Measurements from ENCODE around the gene XRCC3.

Gene XRCC3

GRCh38 chr14:103705504-103706284 lies 9.6 kb downstream of the XRCC3 start:
- no peak for DNase-seq

- peak in 1 of 2 donors; percentile 22 for DNase-seq
Measured at GRCh38 chr14:103705118-103705503, 10.1 kb downstream of the XRCC3 start.

DNA sequence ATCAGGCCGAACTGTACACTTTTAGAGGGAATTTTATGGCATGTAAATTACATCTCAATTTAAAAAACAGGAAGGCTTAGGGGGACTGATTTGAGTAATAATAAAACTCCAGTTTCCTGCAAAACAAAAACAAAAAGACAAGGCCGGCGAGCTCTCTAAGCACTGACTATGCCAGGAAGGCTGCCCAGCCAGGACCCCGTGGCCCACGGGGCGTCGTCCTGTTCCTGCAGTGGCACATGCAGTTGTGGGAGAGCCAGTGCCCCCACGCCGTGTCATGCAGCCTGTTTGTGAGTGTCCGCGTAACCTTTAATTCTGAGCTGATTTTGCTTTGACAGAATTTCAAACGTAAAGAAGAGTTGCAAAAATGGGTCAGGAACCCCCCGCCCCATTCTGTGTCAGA lies 10.5 kb downstream of the XRCC3 start:
- no peak for DNase-seq

DNA sequence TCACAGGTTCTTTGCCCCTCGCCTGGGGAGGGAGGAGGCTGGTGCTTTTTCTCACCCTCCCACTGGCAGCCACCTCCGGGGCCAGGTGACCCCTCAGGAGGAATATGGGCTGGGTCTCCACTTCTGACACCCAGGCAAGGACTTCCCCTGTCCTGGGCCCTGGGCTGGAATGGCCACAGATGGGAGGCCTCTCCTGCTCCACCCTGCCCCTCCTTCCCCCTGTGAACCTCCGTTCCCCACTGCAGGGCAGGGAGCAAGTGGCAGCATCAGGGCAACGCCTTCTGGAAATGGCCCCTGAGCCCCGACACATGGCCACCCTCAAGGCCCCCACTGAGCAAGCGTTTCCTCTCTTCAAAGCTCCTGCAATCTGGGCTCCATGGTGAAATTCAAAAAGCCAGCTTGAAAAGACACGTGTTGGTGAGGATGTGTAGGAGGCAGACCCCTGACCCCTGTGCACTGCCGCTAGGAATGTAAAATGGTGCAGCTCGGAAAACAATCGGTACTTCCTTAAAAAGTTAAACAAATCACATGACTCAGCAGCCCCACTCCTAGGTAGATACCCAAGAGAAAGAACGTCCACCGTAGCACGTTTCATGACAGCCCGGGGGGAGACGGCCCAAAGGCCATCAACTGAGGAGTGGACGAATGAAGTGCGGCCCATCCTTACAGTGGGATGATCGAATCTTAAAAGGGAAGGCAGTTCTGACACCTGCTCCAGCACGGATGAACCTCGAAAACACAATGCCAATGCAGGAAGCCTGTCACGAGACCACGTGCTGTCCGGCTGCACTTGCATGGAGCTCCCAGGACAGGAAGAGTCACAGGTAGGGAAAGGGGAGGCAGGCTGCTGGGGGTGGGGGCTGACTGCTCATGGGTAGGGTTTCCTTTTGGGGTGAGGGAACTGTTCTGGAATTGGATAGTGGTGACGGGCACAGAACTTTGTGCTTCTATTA lies 11.5 kb downstream of the XRCC3 start:
- no peak for DNase-seq

- no peak for DNase-seq
Measured at GRCh38 chr14:103702497-103703432, 12.5 kb downstream of the XRCC3 start.

- no peak for DNase-seq
Measured at GRCh38 chr14:103702095-103702494, 13.2 kb downstream of the XRCC3 start.

DNA sequence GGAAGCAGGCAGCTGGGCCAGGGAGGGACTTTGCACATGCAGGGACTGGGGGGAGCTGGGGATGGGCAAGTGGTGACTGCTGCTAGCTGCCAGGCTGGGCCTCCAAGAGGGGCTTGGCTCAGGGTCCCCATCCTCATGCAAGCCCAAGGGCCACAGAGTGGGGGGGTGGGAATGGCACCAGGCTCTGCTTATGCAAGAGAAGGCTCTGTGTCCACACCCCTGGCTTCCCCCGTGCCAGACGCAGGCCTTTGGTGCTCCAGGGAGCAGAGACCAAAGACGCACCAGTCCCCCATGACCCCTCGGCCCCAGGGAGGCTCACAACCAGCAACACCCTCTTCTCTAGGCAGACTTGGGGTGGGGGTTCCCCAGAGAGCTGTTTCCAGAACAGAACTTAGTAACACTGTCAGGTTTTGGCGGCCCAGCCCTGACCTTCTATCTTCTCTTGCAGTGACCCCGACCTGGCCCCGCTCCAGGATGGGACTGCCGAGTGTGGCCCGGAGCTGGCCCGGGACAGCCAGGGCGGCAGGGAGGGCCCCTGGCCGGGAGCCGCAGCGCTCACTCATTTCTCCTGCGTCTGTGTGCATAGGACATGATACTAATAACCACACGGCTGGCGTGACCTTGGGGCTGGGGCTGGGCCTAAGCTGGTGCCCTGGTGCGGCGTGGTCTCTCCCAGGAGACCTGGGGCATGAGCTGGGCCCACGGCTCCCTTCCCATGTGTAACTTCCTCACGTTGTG lies 14.3 kb downstream of the XRCC3 start:
- DNase-seq = no peak

GRCh38 chr14:103699901-103700752 lies 15.1 kb downstream of the XRCC3 start:
- no peak for DNase-seq

DNA sequence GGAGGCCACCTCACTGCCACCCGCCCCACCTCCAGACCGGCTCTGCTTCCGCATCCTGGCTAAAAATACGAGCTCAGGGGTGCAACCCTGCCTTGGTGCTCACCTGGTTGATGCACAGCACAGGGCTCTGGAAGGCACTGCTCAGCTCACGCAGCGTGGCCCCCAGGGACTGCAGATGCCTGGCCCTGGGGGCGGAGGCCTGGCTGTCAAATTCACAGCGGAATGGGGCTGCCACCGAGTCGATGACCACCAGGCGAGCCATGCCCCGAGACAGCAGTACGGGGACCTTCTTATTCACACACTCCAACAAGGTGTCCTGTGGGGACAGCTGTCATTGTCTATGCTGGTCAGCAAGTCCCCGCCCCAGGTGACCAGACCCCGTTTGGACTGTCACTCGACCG lies 16.0 kb downstream of the XRCC3 start:
- no peak for DNase-seq

DNA sequence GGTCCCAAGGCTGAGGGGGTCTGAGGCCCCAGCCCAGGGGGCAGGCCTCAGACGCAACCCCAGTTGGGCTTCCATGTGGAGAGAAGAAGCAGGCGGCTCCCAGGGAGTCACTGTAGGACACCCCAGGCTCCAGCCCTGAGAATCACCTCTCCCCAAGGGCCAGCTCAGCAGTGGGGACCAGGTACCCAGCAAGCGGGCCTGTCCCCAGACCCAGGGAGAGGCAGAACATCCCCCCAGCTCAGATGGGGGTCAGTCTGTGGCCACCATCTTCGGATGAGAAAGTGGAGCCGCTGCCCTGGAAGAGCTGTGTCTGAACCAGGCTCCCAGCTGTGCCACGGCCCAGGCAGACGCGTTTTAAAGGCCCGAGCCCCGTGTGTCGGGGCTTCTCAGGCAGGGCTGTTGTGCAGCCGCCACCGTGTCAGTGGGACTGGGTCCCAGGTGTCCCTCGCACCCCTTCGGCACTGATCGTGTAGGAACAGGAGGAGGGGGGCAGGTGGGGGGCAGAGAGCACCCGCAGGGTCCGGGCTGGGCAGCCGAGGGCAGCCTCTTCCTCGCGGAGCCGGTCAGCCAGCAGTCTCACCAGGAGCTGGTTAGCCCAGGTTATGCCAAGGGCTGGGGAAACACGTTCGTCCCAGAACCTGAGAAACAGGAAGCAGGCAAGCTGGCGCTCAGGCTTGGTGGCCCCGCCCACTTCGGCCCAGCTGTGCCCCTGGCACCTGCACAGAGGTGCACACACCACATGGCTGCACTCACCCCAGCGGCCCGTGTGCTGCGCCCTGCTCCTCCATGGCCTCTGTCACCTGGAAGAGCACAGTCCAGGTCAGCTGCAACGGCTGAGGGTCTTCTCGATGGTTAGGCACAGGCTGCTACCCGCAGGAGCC lies 16.6 kb downstream of the XRCC3 start:
- DNase-seq = no peak

DNA sequence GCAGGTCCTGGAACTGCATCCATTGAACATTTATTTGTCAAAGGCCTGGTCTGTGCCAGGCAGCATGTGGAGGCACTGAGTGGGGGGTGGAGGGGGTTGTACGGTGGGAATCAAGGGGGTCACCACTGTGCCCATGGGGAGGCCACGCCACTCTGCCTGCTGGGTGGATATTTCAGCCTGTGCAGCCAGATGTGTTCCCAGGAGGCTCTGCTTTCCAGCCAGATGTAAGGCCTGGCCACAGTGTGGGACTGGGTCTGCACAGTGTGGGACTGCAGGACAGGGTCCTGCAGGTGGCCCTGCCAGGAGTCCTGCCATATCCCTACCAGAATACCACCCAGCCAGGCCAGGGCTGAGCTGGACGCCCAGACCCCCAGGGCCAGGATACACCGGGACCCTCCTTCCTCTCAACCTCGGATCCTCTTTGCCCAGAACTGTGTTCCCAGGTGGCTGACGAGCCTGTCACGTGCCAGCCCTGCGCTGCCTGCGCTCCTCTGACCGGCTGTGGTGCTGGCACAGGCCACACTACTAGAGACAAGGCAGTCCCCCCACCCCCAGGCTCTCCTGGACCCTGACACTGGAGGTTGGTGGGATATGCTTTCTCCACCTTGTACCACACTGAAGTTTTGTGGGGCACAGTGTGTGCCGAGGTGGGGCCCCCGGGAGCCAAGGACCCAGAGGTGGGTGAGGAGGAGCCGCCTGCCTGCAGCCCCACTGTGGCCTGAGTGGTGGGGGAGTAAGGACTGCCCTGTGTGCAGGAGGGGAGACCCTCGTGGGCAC lies 17.5 kb downstream of the XRCC3 start:
- no peak for DNase-seq

DNA sequence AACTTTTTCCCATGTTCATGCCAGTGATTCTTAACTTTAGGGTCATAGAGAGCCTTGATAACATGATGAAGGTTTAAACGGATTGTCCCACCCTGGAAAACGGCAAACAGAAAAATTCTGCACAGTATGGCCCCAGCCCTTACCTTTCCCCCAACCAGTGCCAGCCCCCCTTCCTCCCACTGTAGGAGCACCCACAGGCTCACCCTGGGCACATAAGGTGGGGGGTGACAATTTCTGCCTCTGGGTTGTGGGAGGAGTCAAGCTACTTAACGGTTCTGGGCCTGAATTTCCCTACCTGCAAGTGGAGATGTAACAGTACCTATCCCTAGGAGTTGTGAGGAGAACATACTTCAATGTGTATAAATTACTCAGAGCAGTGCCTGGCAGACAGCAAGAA lies 18.0 kb downstream of the XRCC3 start:
- no peak for DNase-seq

- no peak for DNase-seq
Measured at GRCh38 chr14:103696466-103697071, 18.7 kb downstream of the XRCC3 start.

DNA sequence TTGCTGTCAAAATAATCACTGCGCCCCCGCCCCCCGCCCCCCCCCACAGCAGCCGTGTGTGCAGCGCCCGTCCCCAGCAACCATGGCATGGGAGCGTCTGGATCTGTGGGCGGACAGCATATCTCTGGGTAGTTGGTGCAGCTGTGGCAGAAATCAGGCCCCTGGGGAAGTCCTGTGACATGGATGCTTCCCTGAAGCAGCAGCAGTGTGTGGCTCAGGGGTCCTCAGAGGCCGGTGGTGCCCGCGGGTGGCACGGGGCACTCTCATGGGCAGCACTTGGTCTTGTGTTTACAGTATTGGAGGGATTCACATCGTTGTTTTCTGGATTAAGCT lies 19.2 kb downstream of the XRCC3 start:
- DNase-seq = no peak

DNA sequence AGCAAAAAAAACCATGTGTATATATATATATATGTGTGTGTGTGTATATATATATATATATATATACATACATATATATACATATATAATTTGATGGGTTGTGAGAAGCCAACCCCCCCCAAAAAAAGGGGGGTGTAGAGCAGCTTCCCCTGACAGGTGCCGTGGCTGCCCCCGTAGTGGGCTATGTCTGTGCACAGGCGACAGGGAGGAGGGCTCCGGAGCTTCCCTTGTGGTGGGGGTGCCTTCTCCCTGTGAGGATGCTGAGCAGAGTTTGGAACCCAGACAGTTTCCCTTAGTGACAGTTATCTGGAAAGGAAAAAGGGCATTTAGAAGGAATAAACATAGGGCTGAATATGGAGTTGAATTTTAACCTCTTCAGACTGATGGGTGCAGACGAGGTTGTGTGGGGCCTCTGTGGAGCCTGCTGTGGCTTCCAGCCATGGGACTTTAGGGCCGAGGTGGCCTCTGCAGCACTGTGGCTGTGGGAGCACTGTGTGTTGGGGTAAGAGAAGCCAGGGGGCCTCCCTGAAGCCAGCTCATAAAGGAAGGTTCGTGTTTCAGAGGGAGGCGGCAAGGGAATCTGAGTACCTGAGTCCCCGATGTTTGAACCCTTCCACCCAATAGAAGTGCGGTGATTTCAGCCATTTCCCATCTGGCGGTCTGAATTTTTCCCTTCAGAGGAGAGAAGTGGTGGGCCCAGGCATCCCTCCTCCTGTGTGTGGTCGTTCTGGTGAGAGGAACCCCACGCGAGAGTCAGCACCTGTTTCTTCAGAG lies 19.8 kb downstream of the XRCC3 start:
- no peak for DNase-seq

DNA sequence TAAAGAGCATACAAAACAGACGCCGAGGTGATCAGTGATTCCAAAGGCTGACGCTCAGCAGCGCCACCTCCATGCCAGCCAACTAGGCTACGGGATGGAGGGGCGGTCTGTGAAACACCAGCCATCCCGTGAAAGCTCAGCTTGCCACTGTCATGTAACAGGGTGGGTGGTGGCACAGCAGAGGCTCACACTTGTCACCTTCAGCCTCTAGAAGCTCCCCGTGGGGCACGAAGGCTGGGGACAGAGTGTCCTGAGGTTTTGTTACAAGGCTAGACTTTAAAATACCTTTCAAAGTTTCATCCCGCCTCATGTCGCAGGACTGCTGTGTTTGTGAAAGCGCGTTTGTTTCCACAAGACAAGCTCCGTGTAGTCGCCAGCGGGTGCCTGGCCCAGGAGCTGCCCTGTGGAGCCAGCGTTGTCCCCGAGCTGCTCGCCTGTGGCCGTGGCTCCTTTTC lies 20.7 kb downstream of the XRCC3 start:
- DNase-seq = no peak

- DNase-seq = no peak
Measured at GRCh38 chr14:103693515-103693914, 21.7 kb downstream of the XRCC3 start.

- no peak for DNase-seq
Measured at GRCh38 chr14:103692871-103693270, 22.4 kb downstream of the XRCC3 start.
